GM12878 (cell line): ENCODE measurements around the gene LCA5. TPM values are rescaled to one million over a fixed set of nuclear protein-coding genes. Genes with fewer than 3 reads are reported as not detected.

ENCODE experiments used
- ATAC-seq: fragments of 200-7000 bp; cut with Tn5 transposase; 3 replicates; pipeline ENCODE4 v1.9.1; 2020; ENCODE audit warnings: mild to moderate bottlenecking, moderate library complexity
- BruUV-seq: library from RNA; stranded (reverse); fragments of 400-500 nt; replicated peaks from 2 replicates; lab custom pipeline; 2021; lab: Mats Ljungman, UMichigan
- CTCF ChIA-PET: fragments of 300-600 bp; sonication (Branson Sonifier 250); formaldehyde crosslinking; extraction: SDS; loops from one replicate; lab custom pipeline; 2021; ENCODE audit warnings: inconsistent platforms; lab: Yijun Ruan, JAX
- POLR2A ChIA-PET: fragments of 350-600 bp; formaldehyde crosslinking; extraction: SDS; loops from one replicate; lab custom pipeline; 2021; ENCODE audit warnings: inconsistent platforms; lab: Charles Lee
- RAD21 ChIA-PET: fragments of 300-600 bp; sonication (Branson Sonifier 250); formaldehyde crosslinking; loops from one replicate; lab custom pipeline; 2023; ENCODE audit warnings: antibody characterized with exemption; ENCODE audit not compliant: unreplicated experiment; lab: Charles Lee
- SMC1A ChIA-PET: fragments of 300-600 bp; sonication (Branson Sonifier 250); formaldehyde crosslinking; loops from one replicate; lab custom pipeline; 2023; ENCODE audit not compliant: unreplicated experiment, uncharacterized antibody; lab: Charles Lee
- DNase-seq: peaks from one replicate; pipeline ENCODE4 v3.0.0-alpha.2; 2011; ENCODE audit warnings: low read depth, low spot score
- FAIRE-seq: peaks from 3 replicates; lab custom pipeline; 2011; peaks lifted over from hg19 to GRCh38; lab: Jason Lieb, UNC
- H2AFZ ChIP-seq: 2 replicates; pipeline ENCODE4 v1.6.0; 2011; ENCODE audit warnings: low read depth, low read length, control low read depth; ENCODE audit not compliant: control insufficient read depth
- H3K27ac ChIP-seq: 2 replicates; pipeline ENCODE4 v1.5.1; 2011; ENCODE audit warnings: control low read depth; ENCODE audit not compliant: control insufficient read depth, insufficient read depth
- H3K27me3 ChIP-seq, 2 experiments: replicated peaks in 1 of 2; 2 replicates each; pipeline versions ENCODE4 v1.6.0 to v1.6.1; 2011; ENCODE audit warnings: low read length in 1 of 2; ENCODE audit not compliant: control insufficient read depth in 2 of 2, insufficient read depth in 2 of 2
- H3K36me3 ChIP-seq, 2 experiments: 2 replicates each; pipeline ENCODE4 v1.5.1; 2011; ENCODE audit warnings: low read length in 1 of 2; ENCODE audit not compliant: control insufficient read depth in 2 of 2, insufficient read depth in 2 of 2
- H3K4me1 ChIP-seq: 2 replicates; pipeline ENCODE4 v1.6.1; 2011; ENCODE audit warnings: mild to moderate bottlenecking, low read length, moderate library complexity, mixed read lengths; ENCODE audit not compliant: control insufficient read depth, insufficient read depth
- H3K4me2 ChIP-seq: 2 replicates; pipeline ENCODE4 v1.6.0; 2011; ENCODE audit warnings: control low read depth; ENCODE audit not compliant: control insufficient read depth, insufficient read depth
- H3K4me3 ChIP-seq: fragments of 200-600 bp; sonication (generic); 2 replicates; pipeline ENCODE4 v1.5.1; 2016
- H3K79me2 ChIP-seq: 2 replicates; pipeline ENCODE4 v1.6.0; 2011; ENCODE audit warnings: low read length; ENCODE audit not compliant: control insufficient read depth, insufficient read depth
- H3K9ac ChIP-seq: 2 replicates; pipeline ENCODE4 v1.8.0; 2011; ENCODE audit warnings: low read length, control low read depth, mixed read lengths; ENCODE audit not compliant: control insufficient read depth, insufficient read depth
- H3K9me3 ChIP-seq: replicated peaks from 3 replicates; pipeline ENCODE4 v1.5.1; 2011; ENCODE audit warnings: mild to moderate bottlenecking, low read length; ENCODE audit not compliant: control insufficient read depth, insufficient read depth
- H4K20me1 ChIP-seq: 2 replicates; pipeline ENCODE4 v1.6.0; 2011; ENCODE audit not compliant: control insufficient read depth, insufficient read depth
- IKZF1 ChIP-seq: fragments of 450-650 bp; conservative IDR thresholded peaks from 2 replicates; pipeline ENCODE4 v1.6.1; 2017; ENCODE audit warnings: antibody characterized with exemption, mild to moderate bottlenecking
- IRF4 ChIP-seq: IDR thresholded peaks from 2 replicates; pipeline ENCODE4 v1.6.1; 2011; ENCODE audit warnings: low read depth, low read length
- NR2F1 ChIP-seq: fragments of 450-650 bp; conservative IDR thresholded peaks from 2 replicates; pipeline ENCODE4 v1.6.1; 2017; ENCODE audit warnings: mild to moderate bottlenecking
- POLR2AphosphoS2 ChIP-seq: IDR thresholded peaks from 2 replicates; pipeline ENCODE4 v1.6.1; 2011; ENCODE audit warnings: low read depth, mild to moderate bottlenecking, low read length, improper control_type of control experiment, moderate library complexity
- SPI1 ChIP-seq: IDR thresholded peaks from 2 replicates; pipeline ENCODE4 v1.6.1; 2011; ENCODE audit warnings: low read depth, mild to moderate bottlenecking, low read length, moderate library complexity, borderline replicate concordance; ENCODE audit not compliant: insufficient read depth
- WGBS: methylation state at CpG from one replicate; pipeline ENCODE4 v1.1.6; 2016; ENCODE audit warnings: low lambda C conversion rate; ENCODE audit not compliant: insufficient replicate concordance, insufficient coverage; ENCODE audit errors: missing lambda C conversion rate; 5-methylcytosine and 5-hydroxymethylcytosine counted together
- in situ Hi-C: fragments of 300-500 bp; cut with MboI; formaldehyde crosslinking; loops from 9 replicates; pipeline ENCODE4 v1.14.3; 2018; ENCODE audit warnings: mixed read lengths
- intact Hi-C: fragments of 100-400 bp; cut with micrococcal nuclease; formaldehyde crosslinking; loops from one replicate; pipeline ENCODE4 v1.14.2; 2022; ENCODE audit not compliant: unreplicated experiment
- polyA plus RNA-seq, 11 experiments: library from polyadenylated mRNA; depleted of rRNA in 4 of 11; unstranded in 6 of 11; stranded (reverse) in 5 of 11; fragments of >200 nt; fragmentation: Nextera tagmentation in 4 of 11; fragmentation: Illumina TruSeq in 1 of 11; extraction: Ambion mirVana in 4 of 11; extraction: Trizol in 1 of 11; gene quantifications; 1 replicate in 1 of 11; 2 replicates in 10 of 11; pipeline versions ENCODE4 v1.2.1 to v1.2.3, GENCODE V29; 2011 to 2016; ENCODE audit warnings: inconsistent platforms in 2 of 11, missing spikeins in 2 of 11, low read depth in 1 of 11
- total RNA-seq, 4 experiments: library from RNA; depleted of rRNA in 3 of 4; stranded (reverse); fragments of >200 nt in 3 of 4; fragmentation: Illumina TruSeq in 1 of 4; extraction: Trizol in 1 of 4; gene quantifications; 2 replicates each; pipeline versions ENCODE4 v1.2.1 to v1.2.3, GENCODE V29; 2013 to 2021

LCA5 gene
- total and polyA plus RNA-seq, 10 of the 15 experiments (the other 5 are each of a cell fraction or from before 2014, with no cell fraction given) = 0.13 to 0.45 (median 0.27) TPM

GRCh38 chr6:79465381-79465780 is 71.8 kb downstream of the LCA5 start (continued):
- TF ChIP-seq IRF4 = no peak

- CTCF ChIA-PET = interaction anchor here (0.8 to 2.4 kb wide), 2 partner anchors 32 to 305 kb away, joined by 3 to 7 read pairs; no protein-coding TSS in a partner anchor
- SMC1A ChIA-PET = interaction anchor here (0.9 to 1.2 kb wide), 4 partner anchors 8 to 224 kb away, joined by 3 to 4 read pairs (median 3); no protein-coding TSS in a partner anchor
- H3K27ac ChIP-seq = no peak overlapping the region
- H3K4me1 ChIP-seq = no peaks in the 10 kb centered on the region
- H3K4me3 ChIP-seq = no peak overlapping the region
- no peaks in the 10 kb centered on the region for H3K36me3 ChIP-seq
- TF ChIP-seq POLR2AphosphoS2 (no peak), NR2F1 (no peak)
- TF ChIP-seq, all 136 proteins: peak for 0
- H3K27me3 ChIP-seq = no peaks in the 10 kb centered on the region
- POLR2A ChIA-PET = interaction anchor here (1.1 kb wide), 1 partner anchor 10 kb away, joined by 3 read pairs; no protein-coding TSS in a partner anchor
- no TSS peak for BruUV-seq
- FAIRE-seq = no peak
- ATAC-seq = no peak
- H3K4me2 ChIP-seq = no peak overlapping the region
- no peaks in the 10 kb centered on the region for H3K9me3 ChIP-seq
- no peaks in the 10 kb centered on the region for H4K20me1 ChIP-seq
- no peak overlapping the region for H3K9ac ChIP-seq
- H3K79me2 ChIP-seq = no peaks in the 10 kb centered on the region
- no peak overlapping the region for H2AFZ ChIP-seq
- intact Hi-C loops = loop anchor here (5.0 to 10.0 kb wide), 6 partner anchors 126 to 599 kb away; partner anchors contain the start of genes HMGN3, IRAK1BP1 and PHIP
- in situ Hi-C loops = no loop called here
- RAD21 ChIA-PET = no interaction called here
- no peak for DNase-seq
- 87% methylated on average over 4 of the region's 4 CpGs for WGBS
Measured at GRCh38 chr6:79463621-79464050, 73.6 kb downstream of the LCA5 start.

GRCh38 chr6:79461205-79461604 is 76.0 kb downstream of the LCA5 start:
- Histone ChIP-seq H3K27me3 (no peaks in the 10 kb centered on the region), H2AFZ (peak overlapping the region; percentile 6; the same call in 1 of the 2 replicates), H4K20me1 (no peaks in the 10 kb centered on the region), H3K9ac (no peak overlapping the region), H3K4me3 (no peak overlapping the region), H3K9me3 (no peaks in the 10 kb centered on the region), H3K4me2 (no peak overlapping the region), H3K36me3 (no peaks in the 10 kb centered on the region), H3K79me2 (no peaks in the 10 kb centered on the region), H3K4me1 (no peaks in the 10 kb centered on the region), H3K27ac (no peak overlapping the region)
- ChIA-PET POLR2A (no interaction called here), CTCF (interaction anchor here (0.7 to 1.3 kb wide), 2 partner anchors 126 to 373 kb away, joined by 3 read pairs; no protein-coding TSS in a partner anchor), RAD21 (no interaction called here), SMC1A (interaction anchor here (0.7 kb wide), 1 partner anchor 12 kb away, joined by 3 read pairs; no protein-coding TSS in a partner anchor)
- 20% methylated on average over 3 of the region's 3 CpGs for WGBS
- TF ChIP-seq SPI1 (peak; percentile 26; the same call in 1 of the 2 replicates), IKZF1 (no peak)
- in situ Hi-C loops (no loop called here), intact Hi-C loops (loop anchor here (5.0 to 10.0 kb wide), 6 partner anchors 124 to 596 kb away; partner anchors contain the start of genes HMGN3, IRAK1BP1 and PHIP)
- BruUV-seq = no TSS peak
- ATAC-seq (peak; percentile 88), DNase-seq (no peak), FAIRE-seq (no peak)
